Measurements from ENCODE around the gene AGPAT1. TPM values are rescaled to one million over a fixed set of nuclear protein-coding genes. Genes with fewer than 3 reads are reported as not detected.
"Not testable (repeated sequence)": the region's sequence is repeated elsewhere in the genome, so short reads cannot be mapped to it uniquely, and the experiment has no call there.

AGPAT1 gene
- total RNA-seq, 1 donor from 2014 or later = 57.2 TPM

DNA sequence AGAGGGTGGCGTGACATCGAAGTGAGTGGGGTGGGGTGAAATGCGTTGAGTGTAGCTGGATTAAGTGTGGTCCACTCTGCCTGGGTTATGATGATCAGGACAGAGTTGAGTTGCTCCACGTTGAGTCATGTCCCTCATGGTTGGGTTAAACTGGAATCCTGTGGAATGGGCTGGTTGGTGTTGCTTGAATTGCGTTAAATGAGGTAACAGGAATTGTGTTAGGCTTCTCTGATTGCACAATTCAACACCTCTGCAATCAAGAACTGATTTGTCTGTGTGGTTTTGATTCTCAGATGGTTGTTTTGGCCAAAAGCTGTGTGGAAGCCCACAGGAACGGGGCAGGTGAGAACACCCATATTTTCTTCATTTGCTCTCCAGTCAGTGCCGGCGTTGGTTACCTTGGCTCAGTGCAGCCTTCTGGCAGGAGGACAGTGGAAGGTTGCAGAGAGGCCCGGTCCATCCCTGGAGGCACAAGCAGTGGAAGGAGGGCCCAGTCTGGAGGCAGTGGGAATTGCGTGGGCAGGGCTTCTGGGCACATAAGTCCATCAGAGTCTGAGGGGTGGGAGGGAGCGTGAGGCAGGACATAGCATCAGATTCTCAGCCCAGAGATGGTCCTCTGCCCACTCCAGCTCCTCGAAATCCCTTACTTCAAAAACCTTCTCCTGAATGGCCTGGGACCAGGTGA is 36.3 kb upstream of the AGPAT1 start:
- no peak for TF ChIP-seq CTCF (IDR thresholded peaks at IDR 0.05; ENCODE audit: insufficient read depth, low read length, poor library complexity, severe bottlenecking)
- Histone ChIP-seq H3K27me3 (ENCODE audit: control insufficient read depth, insufficient read depth, low read length) (no peaks in the 10 kb centered on the region), H3K36me3 (ENCODE audit: control insufficient read depth, insufficient read depth, low read length) (no peaks in the 10 kb centered on the region), H3K4me3 (ENCODE audit: low read depth, low read length) (no peak overlapping the region)
- DNase-seq (ENCODE audit: low read depth) = no peak

- not testable (repeated sequence) for H3K4me3 ChIP-seq (ENCODE audit: low read depth, low read length); DNase-seq (ENCODE audit: low read depth); H3K36me3 ChIP-seq (ENCODE audit: control insufficient read depth, insufficient read depth, low read length); H3K27me3 ChIP-seq (ENCODE audit: control insufficient read depth, insufficient read depth, low read length)
Measured at GRCh38 chr6:32211432-32211831, 35.5 kb upstream of the AGPAT1 start.

DNA sequence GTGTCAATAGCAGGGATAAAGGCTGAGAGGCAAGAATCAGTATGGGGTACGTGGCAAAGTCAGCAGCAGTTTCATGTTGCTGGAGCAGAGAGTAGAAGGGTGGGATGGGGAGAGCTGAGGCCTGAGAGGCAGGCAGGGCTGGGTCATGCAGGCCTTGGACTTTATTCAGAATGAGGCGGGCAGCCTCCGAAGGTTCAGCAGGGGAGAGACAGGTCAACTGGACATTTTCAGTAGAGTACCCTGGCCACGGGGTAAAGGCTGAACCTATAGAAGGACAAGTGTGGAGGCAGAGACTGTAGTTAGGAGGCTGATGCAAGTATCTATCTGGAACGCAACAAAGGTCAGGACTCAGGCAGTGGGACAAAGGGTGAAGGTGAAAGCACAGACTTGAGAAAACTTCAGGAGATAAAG is 34.3 kb upstream of the AGPAT1 start:
- TF ChIP-seq CTCF (IDR thresholded peaks at IDR 0.05; ENCODE audit: insufficient read depth, low read length, poor library complexity, severe bottlenecking) = no peak
- no peak for DNase-seq (ENCODE audit: low read depth)
- Histone ChIP-seq H3K4me3 (ENCODE audit: low read depth, low read length) (no peak overlapping the region), H3K36me3 (ENCODE audit: control insufficient read depth, insufficient read depth, low read length) (no peaks in the 10 kb centered on the region), H3K27me3 (ENCODE audit: control insufficient read depth, insufficient read depth, low read length) (no peaks in the 10 kb centered on the region)

DNA sequence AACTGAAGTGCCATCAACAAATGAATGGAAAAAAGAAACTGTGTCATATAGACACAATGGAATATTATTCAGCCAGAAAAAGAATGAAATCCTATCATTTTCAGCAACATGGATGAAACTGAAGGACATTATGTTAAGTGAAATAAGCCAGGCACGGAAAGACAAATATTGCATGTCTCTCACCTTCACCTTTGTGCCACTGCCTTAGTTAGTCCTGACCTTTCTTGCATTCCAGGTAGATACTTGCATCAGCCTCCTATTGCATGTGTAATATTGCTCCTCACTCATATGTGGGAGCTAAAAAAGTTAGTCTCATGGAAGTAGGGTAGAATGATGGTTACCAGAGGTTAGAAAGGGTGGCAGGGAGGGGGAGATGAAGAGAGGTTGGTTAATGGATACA is 33.1 kb upstream of the AGPAT1 start:
- TF ChIP-seq CTCF (IDR thresholded peaks at IDR 0.05; ENCODE audit: insufficient read depth, low read length, poor library complexity, severe bottlenecking) = no peak
- H3K36me3 ChIP-seq (ENCODE audit: control insufficient read depth, insufficient read depth, low read length) = no peaks in the 10 kb centered on the region
- DNase-seq (ENCODE audit: low read depth) = no peak
- peaks cover 1% of the 10 kb centered on the region for H3K27me3 ChIP-seq (ENCODE audit: control insufficient read depth, insufficient read depth, low read length)
- H3K4me3 ChIP-seq (ENCODE audit: low read depth, low read length) = no peak overlapping the region

DNA sequence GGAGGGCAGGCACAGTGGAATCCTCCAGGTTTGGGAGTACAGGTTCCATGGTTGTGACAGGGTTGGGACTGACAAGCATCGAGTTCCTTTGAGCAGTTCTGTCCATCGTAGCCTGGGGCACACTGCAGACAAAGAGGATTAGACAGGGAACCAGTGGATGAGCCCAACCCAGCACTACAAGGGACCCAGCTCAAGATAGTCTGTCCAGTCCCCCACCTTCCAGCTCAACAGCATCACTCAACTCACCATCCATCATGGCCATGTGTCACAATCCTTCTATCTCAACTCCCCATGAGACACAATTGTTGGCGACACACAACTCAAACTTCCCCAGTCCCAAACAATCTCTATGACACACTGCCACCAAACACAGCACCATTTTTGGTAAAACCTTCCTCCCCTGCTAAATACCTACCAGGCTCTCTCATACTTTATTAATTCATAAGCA is 28.4 kb upstream of the AGPAT1 start:
- no peaks in the 10 kb centered on the region for H3K36me3 ChIP-seq (ENCODE audit: control insufficient read depth, insufficient read depth, low read length)
- no peak overlapping the region for H3K4me3 ChIP-seq (ENCODE audit: low read depth, low read length)
- H3K27me3 ChIP-seq (ENCODE audit: control insufficient read depth, insufficient read depth, low read length) = peaks cover 6% of the 10 kb centered on the region
- DNase-seq (ENCODE audit: low read depth) = no peak
- no peak for TF ChIP-seq CTCF (IDR thresholded peaks at IDR 0.05; ENCODE audit: insufficient read depth, low read length, poor library complexity, severe bottlenecking)

DNA sequence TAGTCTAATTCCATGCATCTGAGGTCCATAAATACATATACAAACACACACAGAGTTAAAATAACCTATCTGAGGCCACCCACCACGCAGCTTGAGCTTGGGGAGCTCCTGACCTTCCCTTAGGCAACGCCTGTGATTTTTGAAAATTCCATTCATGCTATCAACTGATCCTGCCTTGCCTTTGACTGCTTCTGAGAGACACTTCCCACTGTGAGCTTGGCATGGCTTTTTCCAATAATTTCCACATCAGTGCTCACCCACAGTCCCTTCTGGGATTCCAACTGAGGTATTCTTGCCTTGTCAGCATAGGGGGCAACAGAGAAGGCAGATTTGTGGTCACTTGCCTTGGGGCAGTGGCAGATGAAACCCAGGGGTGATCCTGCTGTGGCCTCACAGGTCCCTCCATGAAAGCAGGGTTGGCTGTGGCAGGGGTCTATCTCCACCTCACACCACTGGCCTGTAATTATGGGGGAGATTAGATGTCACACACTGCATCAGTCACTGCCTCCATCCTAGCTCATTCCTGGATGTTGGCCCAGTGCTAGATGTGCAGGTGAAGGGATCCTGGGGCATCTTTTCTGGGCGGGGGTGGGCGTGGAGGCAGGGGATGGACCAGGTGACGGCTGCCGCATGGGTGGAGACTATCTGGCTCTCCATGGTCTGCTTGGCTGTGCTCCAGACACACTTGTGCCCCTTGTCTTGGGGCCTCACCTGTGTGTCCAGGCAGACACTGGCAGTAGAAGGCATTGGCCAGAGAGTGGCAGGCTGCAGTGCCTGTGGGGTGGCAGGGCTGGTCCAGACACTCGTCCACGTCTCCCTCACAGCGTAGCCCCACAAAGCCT is 27.8 kb upstream of the AGPAT1 start:
- H3K27me3 ChIP-seq (ENCODE audit: control insufficient read depth, insufficient read depth, low read length) = peaks cover 6% of the 10 kb centered on the region
- no peak for TF ChIP-seq CTCF (IDR thresholded peaks at IDR 0.05; ENCODE audit: insufficient read depth, low read length, poor library complexity, severe bottlenecking)
- H3K36me3 ChIP-seq (ENCODE audit: control insufficient read depth, insufficient read depth, low read length) = no peaks in the 10 kb centered on the region
- no peak overlapping the region for H3K4me3 ChIP-seq (ENCODE audit: low read depth, low read length)
- DNase-seq (ENCODE audit: low read depth) = no peak
